Endodermal cell (in vitro differentiated cells): ENCODE data around the gene TBC1D22B. TPM values are rescaled to one million over a fixed set of nuclear protein-coding genes. Genes with fewer than 3 reads are reported as not detected.

Source experiments
- DNase-seq: peaks from one replicate; pipeline ENCODE4 v3.0.0-alpha.2; 2017
- H3K27ac ChIP-seq: 2 replicates; pipeline ENCODE4 v1.5.1; 2013; ENCODE audit warnings: mild to moderate bottlenecking, low read depth, low read length, moderate library complexity
- H3K27me3 ChIP-seq: 2 replicates; pipeline ENCODE4 v1.6.1; 2013; ENCODE audit warnings: mild to moderate bottlenecking, low read length, moderate library complexity; ENCODE audit not compliant: insufficient read depth, control insufficient read depth, poor library complexity, severe bottlenecking
- H3K36me3 ChIP-seq: 2 replicates; pipeline ENCODE4 v1.7.0; 2013; ENCODE audit warnings: mild to moderate bottlenecking, low read length, moderate library complexity; ENCODE audit not compliant: control insufficient read depth, insufficient read depth
- H3K4me1 ChIP-seq: one replicate; pipeline ENCODE4 v1.7.0; 2013; ENCODE audit warnings: low read length; ENCODE audit not compliant: control insufficient read depth, insufficient read depth
- H3K4me3 ChIP-seq: 2 replicates; pipeline ENCODE4 v1.5.1; 2013; ENCODE audit warnings: mild to moderate bottlenecking, low read length, moderate library complexity
- H3K9ac ChIP-seq: 2 replicates; pipeline ENCODE4 v1.6.1; 2013; ENCODE audit warnings: mild to moderate bottlenecking, low read length, moderate library complexity; ENCODE audit not compliant: poor library complexity, severe bottlenecking; ENCODE audit errors: extremely low read depth
- H3K9me3 ChIP-seq: 2 replicates; pipeline ENCODE4 v1.6.1; 2013; ENCODE audit warnings: mild to moderate bottlenecking, low read length, moderate library complexity; ENCODE audit not compliant: control insufficient read depth
- H3K27ac Mint-ChIP-seq: 2 replicates; pipeline ENCODE4 v1.8.0; 2020; ENCODE audit warnings: mixed read lengths
- H3K27me3 Mint-ChIP-seq: 2 replicates; pipeline ENCODE4 v1.8.0; 2021; ENCODE audit warnings: mild to moderate bottlenecking, mixed read lengths; ENCODE audit not compliant: insufficient read depth
- H3K36me3 Mint-ChIP-seq: 2 replicates; pipeline ENCODE4 v1.8.0; 2020; ENCODE audit warnings: low read depth, mixed read lengths
- H3K4me1 Mint-ChIP-seq: 2 replicates; pipeline ENCODE4 v1.8.0; 2020; ENCODE audit warnings: mixed read lengths
- H3K4me3 Mint-ChIP-seq: 2 replicates; pipeline ENCODE4 v1.8.0; 2020; ENCODE audit warnings: mild to moderate bottlenecking, moderate library complexity, mixed read lengths
- H3K9me3 Mint-ChIP-seq: 2 replicates; pipeline ENCODE4 v1.8.0; 2020; ENCODE audit warnings: mild to moderate bottlenecking, mixed read lengths
- WGBS, 2 experiments: methylation state at CpG; one replicate each; pipeline versions ENCODE4 v1.1.5 to v1.1.7; 2013; ENCODE audit warnings: missing lambda C conversion rate in 2 of 2, mixed read lengths in 1 of 2; ENCODE audit not compliant: insufficient coverage in 1 of 2, insufficient read length in 1 of 2; 5-methylcytosine and 5-hydroxymethylcytosine counted together
- total RNA-seq, 2 donors: library from RNA; stranded (reverse); fragmentation: NEBNext Ultra II Directional in 1 of 2; extraction: Animal tissue kit (Norgen Biotek cat#: 25700) in 1 of 2; gene quantifications; 2 replicates in 1 of 2; 3 replicates in 1 of 2; pipeline ENCODE4 v1.2.1, GENCODE V29; 2021
- TF ChIP-seq, protein P1 (sequence below): fragments of 200-600 bp; sonication (generic); conservative IDR thresholded peaks from 2 replicates; pipeline ENCODE4 v1.5.0; 2021; ENCODE audit warnings: antibody characterized with exemption, mild to moderate bottlenecking

The TBC1D22B gene
- total RNA-seq, 2 donors from 2014 or later = 13.8 to 20.1 TPM

DNA sequence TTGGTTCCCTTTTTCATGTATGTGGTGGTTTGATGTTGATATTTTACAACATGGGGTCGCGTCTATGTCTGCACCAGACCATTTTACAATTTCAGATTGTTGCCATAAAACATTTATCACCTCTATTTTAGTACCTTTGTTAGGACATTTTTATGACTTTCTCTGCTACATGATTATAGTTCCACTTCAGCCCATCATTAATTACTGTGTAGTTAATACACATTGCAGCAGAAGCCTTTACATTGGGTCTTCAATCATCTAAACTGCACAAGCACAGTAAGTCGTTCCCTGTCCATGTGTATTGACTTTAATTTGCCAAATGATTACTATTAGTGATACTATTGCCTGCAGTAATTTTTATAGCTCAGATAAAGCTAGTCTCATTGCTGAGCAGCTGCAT is 16.1 kb downstream of the TBC1D22B start:
- Histone ChIP-seq H3K4me1 (no peaks in the 10 kb centered on the region), H3K27ac (no peak overlapping the region), H3K4me3 (no peak overlapping the region), H3K36me3 (peaks cover 22% of the 10 kb centered on the region), H3K9ac (no peak overlapping the region), H3K9me3 (no peaks in the 10 kb centered on the region), H3K27me3 (no peaks in the 10 kb centered on the region)
- Mint-ChIP-seq H3K27me3 (no peaks in the 10 kb centered on the region), H3K4me1 (no peaks in the 10 kb centered on the region), H3K4me3 (no peak overlapping the region), H3K27ac (no peak overlapping the region), H3K9me3 (no peaks in the 10 kb centered on the region), H3K36me3 (peaks cover 22% of the 10 kb centered on the region)
- no peak for DNase-seq
- TF ChIP-seq, protein P1, sequence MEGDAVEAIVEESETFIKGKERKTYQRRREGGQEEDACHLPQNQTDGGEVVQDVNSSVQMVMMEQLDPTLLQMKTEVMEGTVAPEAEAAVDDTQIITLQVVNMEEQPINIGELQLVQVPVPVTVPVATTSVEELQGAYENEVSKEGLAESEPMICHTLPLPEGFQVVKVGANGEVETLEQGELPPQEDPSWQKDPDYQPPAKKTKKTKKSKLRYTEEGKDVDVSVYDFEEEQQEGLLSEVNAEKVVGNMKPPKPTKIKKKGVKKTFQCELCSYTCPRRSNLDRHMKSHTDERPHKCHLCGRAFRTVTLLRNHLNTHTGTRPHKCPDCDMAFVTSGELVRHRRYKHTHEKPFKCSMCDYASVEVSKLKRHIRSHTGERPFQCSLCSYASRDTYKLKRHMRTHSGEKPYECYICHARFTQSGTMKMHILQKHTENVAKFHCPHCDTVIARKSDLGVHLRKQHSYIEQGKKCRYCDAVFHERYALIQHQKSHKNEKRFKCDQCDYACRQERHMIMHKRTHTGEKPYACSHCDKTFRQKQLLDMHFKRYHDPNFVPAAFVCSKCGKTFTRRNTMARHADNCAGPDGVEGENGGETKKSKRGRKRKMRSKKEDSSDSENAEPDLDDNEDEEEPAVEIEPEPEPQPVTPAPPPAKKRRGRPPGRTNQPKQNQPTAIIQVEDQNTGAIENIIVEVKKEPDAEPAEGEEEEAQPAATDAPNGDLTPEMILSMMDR = no peak
- WGBS, 2 experiments = 85 to 100% methylated on average over 1 to 3 of the region's 3 CpGs

DNA sequence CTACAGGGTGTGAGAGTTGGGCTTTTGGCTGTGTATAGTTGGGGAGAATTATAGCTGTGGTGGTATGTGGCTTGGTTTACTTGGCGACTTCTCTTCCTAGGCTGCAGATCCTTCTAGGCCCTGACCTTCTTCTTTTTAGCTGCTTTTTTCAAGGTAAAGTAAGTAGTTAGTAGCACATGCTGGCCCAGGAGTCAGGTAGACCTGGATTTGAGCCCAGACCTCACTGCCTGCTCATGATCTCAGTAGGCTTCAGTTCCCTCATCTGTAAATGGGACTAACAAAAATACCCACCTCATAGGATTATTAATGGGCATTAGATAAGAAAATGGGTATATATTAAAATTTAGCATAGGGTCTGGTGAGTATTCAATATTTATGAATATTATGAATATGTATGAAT is 17.8 kb downstream of the TBC1D22B start:
- TF ChIP-seq, protein P1 = no peak
- H3K27ac ChIP-seq = no peak overlapping the region
- Mint-ChIP-seq H3K4me1 (no peaks in the 10 kb centered on the region), H3K36me3 (peaks cover 27% of the 10 kb centered on the region), H3K27ac (no peak overlapping the region), H3K27me3 (no peaks in the 10 kb centered on the region), H3K9me3 (no peaks in the 10 kb centered on the region), H3K4me3 (no peak overlapping the region)
- DNase-seq = no peak
- peaks cover 34% of the 10 kb centered on the region for H3K36me3 ChIP-seq
- 100% methylated on average over 1 of the region's 1 CpG; no CpG with 5 or more reads in 1 of the 2 experiments for WGBS, 2 experiments
- no peaks in the 10 kb centered on the region for H3K4me1 ChIP-seq
- no peak overlapping the region for H3K9ac ChIP-seq
- no peaks in the 10 kb centered on the region for H3K9me3 ChIP-seq
- H3K27me3 ChIP-seq = no peaks in the 10 kb centered on the region
- no peak overlapping the region for H3K4me3 ChIP-seq

DNA sequence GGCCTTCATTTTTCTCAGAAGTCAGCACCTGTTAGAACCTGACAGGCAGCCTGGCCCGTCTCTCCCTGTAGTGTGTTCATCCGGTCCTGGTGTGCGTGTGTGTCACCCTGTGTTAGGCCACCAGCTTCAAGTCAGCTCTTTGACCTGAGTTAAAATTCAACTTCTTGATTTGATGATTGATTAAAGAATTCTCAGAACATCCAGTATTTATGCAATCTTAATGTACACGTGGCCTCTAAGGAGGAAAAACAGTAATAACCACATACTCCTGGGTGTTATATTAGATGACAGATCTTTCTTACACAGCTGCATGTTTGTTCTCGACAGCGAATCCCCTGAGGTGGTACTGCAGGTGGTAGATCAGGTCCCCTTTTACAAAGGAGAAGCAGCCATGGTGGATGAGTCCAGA is 19.4 kb downstream of the TBC1D22B start:
- Histone ChIP-seq H3K4me3 (no peak overlapping the region), H3K4me1 (no peaks in the 10 kb centered on the region), H3K27me3 (no peaks in the 10 kb centered on the region), H3K9ac (no peak overlapping the region), H3K36me3 (peaks cover 30% of the 10 kb centered on the region), H3K27ac (no peak overlapping the region), H3K9me3 (no peaks in the 10 kb centered on the region)
- TF ChIP-seq, protein P1 = no peak
- Mint-ChIP-seq H3K27me3 (no peaks in the 10 kb centered on the region), H3K4me1 (no peaks in the 10 kb centered on the region), H3K36me3 (peaks cover 26% of the 10 kb centered on the region), H3K27ac (no peak overlapping the region), H3K4me3 (no peak overlapping the region), H3K9me3 (no peaks in the 10 kb centered on the region)
- DNase-seq = no peak
- WGBS, 2 experiments = 91 to 94% methylated on average over 2 to 6 of the region's 6 CpGs
